Activated CD8-positive, alpha-beta T cell treated with anti-CD3 and anti-CD28 coated beads, Interleukin-2, amount 10 ng/mL, durations not matched to agents 7 days and 5 days (primary cell): ENCODE results near the gene C1orf216. TPM values are rescaled to one million over a fixed set of nuclear protein-coding genes. Genes with fewer than 3 reads are reported as not detected.

Experiments
- ATAC-seq: fragments of 150-1000 bp; cut with Tn5 transposase; one replicate; pipeline ENCODE4 v1.10.0; 2021; ENCODE audit warnings: moderate library complexity
- CTCF ChIA-PET: fragments of 350-600 bp; sonication (Branson Sonifier 250); formaldehyde crosslinking; loops from one replicate; lab custom pipeline; 2021; ENCODE audit warnings: antibody characterized with exemption; lab: Charles Lee
- POLR2A ChIA-PET: fragments of 350-600 bp; sonication (Branson Sonifier 250); formaldehyde crosslinking; loops from one replicate; lab custom pipeline; 2021; ENCODE audit warnings: antibody characterized with exemption; lab: Charles Lee
- DNase-seq: peaks from one replicate; pipeline ENCODE4 v3.0.0-alpha.2; 2020
- H3K27ac Mint-ChIP-seq: one replicate; pipeline ENCODE4 v1.8.0; 2021; ENCODE audit warnings: mild to moderate bottlenecking, mixed read lengths
- H3K27me3 Mint-ChIP-seq: one replicate; pipeline ENCODE4 v1.8.0; 2021; ENCODE audit warnings: low read depth, mixed read lengths
- H3K36me3 Mint-ChIP-seq: one replicate; pipeline ENCODE4 v1.8.0; 2021; ENCODE audit warnings: low read depth, mixed read lengths
- H3K4me1 Mint-ChIP-seq: one replicate; pipeline ENCODE4 v1.8.0; 2021; ENCODE audit warnings: low read depth, mixed read lengths
- H3K4me3 Mint-ChIP-seq: one replicate; pipeline ENCODE4 v1.8.0; 2021; ENCODE audit warnings: mild to moderate bottlenecking, mixed read lengths
- H3K9me3 Mint-ChIP-seq: one replicate; pipeline ENCODE4 v1.8.0; 2022; ENCODE audit warnings: mixed read lengths; ENCODE audit not compliant: insufficient read depth
- total RNA-seq, 2 experiments: library from RNA; stranded (reverse); gene quantifications; one replicate each; pipeline ENCODE4 v1.2.3, GENCODE V29; 2021

C1orf216 gene
- total RNA-seq, 2 experiments from 2014 or later, result 16.7 to 17.2 TPM

GRCh38 chr1:35672116-35672515, 46.6 kb downstream of the C1orf216 start:
- H3K27me3 Mint-ChIP-seq, result peaks cover 28% of the 10 kb centered on the region
- H3K9me3 Mint-ChIP-seq, result no peaks in the 10 kb centered on the region
- no peaks in the 10 kb centered on the region for H3K4me1 Mint-ChIP-seq
- no peak overlapping the region for H3K4me3 Mint-ChIP-seq
- DNase-seq (no peak), ATAC-seq (no peak)
- no peaks in the 10 kb centered on the region for H3K36me3 Mint-ChIP-seq
- ChIA-PET POLR2A (no interaction called here), CTCF (no interaction called here)
- H3K27ac Mint-ChIP-seq, result no peak overlapping the region

- no peak for DNase-seq
- H3K4me3 Mint-ChIP-seq, result no peak overlapping the region
- no peaks in the 10 kb centered on the region for H3K9me3 Mint-ChIP-seq
- H3K36me3 Mint-ChIP-seq, result no peaks in the 10 kb centered on the region
- no peak for ATAC-seq
- no peak overlapping the region for H3K27ac Mint-ChIP-seq
- peaks cover 25% of the 10 kb centered on the region for H3K27me3 Mint-ChIP-seq
- ChIA-PET POLR2A (no interaction called here), CTCF (no interaction called here)
- no peaks in the 10 kb centered on the region for H3K4me1 Mint-ChIP-seq
Observed at GRCh38 chr1:35668506-35668905, 50.2 kb downstream of the C1orf216 start.

GRCh38 chr1:35666916-35667315, 51.8 kb downstream of the C1orf216 start:
- DNase-seq (no peak), ATAC-seq (no peak)
- Mint-ChIP-seq H3K4me1 (no peaks in the 10 kb centered on the region), H3K27ac (no peak overlapping the region), H3K4me3 (no peak overlapping the region), H3K27me3 (peaks cover 18% of the 10 kb centered on the region), H3K9me3 (no peaks in the 10 kb centered on the region), H3K36me3 (no peaks in the 10 kb centered on the region)
- ChIA-PET CTCF (interaction anchor here (1.4 kb wide), 1 partner anchor 60 kb away, joined by 4 read pairs; no protein-coding TSS in a partner anchor), POLR2A (no interaction called here)

GRCh38 chr1:35666216-35666615, 52.5 kb downstream of the C1orf216 start:
- H3K9me3 Mint-ChIP-seq, result no peaks in the 10 kb centered on the region
- peaks cover 20% of the 10 kb centered on the region for H3K27me3 Mint-ChIP-seq
- H3K4me3 Mint-ChIP-seq, result no peak overlapping the region
- DNase-seq (no peak), ATAC-seq (no peak)
- CTCF ChIA-PET, result no interaction called here
- POLR2A ChIA-PET, result no interaction called here
- no peak overlapping the region for H3K27ac Mint-ChIP-seq
- H3K36me3 Mint-ChIP-seq, result no peaks in the 10 kb centered on the region
- no peaks in the 10 kb centered on the region for H3K4me1 Mint-ChIP-seq

Other genes with a start within 250 kb of the C1orf216 start
- 10 to 100 TPM; 27.0 to 36.1 TPM for gene KIAA0319L, start 161.5 kb downstream of the C1orf216 start, total RNA-seq
- gene NCDN, start 161.1 kb downstream of the C1orf216 start, total RNA-seq, result 10 to 100 TPM; 19.3 to 19.4 TPM
- gene TFAP2E, start 145.6 kb downstream of the C1orf216 start, total RNA-seq, result 1 to 10 TPM; 1.0 to 1.1 TPM
- 10 to 100 TPM; 82.4 to 86.6 TPM for gene PSMB2, start 77.4 kb downstream of the C1orf216 start, total RNA-seq
- 10 to 100 TPM; 88.8 to 89.7 TPM for gene CLSPN, start 51.1 kb upstream of the C1orf216 start, total RNA-seq
- 1 to 10 TPM; 7.9 to 8.5 TPM for gene AGO4, start 89.1 kb upstream of the C1orf216 start, total RNA-seq
- gene AGO1, start 164.3 kb upstream of the C1orf216 start, total RNA-seq, result 10 to 100 TPM; 20.8 to 21.3 TPM
- 10 to 100 TPM; 27.2 to 30.2 TPM for gene AGO3, start 212.2 kb upstream of the C1orf216 start, total RNA-seq